ENCODE measurements around the gene CAP2.
"Not testable (repeated sequence)": the region's sequence is repeated elsewhere in the genome, so short reads cannot be mapped to it uniquely, and the experiment has no call there.

Gene CAP2

GRCh38 chr6:17562636-17563035 is 169.2 kb downstream of the CAP2 start:
- H3K4me3 ChIP-seq (ENCODE audit: low read length) = no peak overlapping the region
- no peak for DNase-seq (ENCODE audit: low read depth)
- TF ChIP-seq CTCF (conservative IDR thresholded peaks at IDR 0.05; ENCODE audit: low read depth, low read length) = no peak

GRCh38 chr6:17565399-17565798 is 172.0 kb downstream of the CAP2 start:
- no peak for TF ChIP-seq CTCF (conservative IDR thresholded peaks at IDR 0.05; ENCODE audit: low read depth, low read length)
- DNase-seq (ENCODE audit: low read depth) = no peak
- no peak overlapping the region for H3K4me3 ChIP-seq (ENCODE audit: low read length)

GRCh38 chr6:17574866-17575560 is 181.6 kb downstream of the CAP2 start:
- H3K4me3 ChIP-seq (ENCODE audit: low read length) = no peak overlapping the region
- no peak for TF ChIP-seq CTCF (conservative IDR thresholded peaks at IDR 0.05; ENCODE audit: low read depth, low read length)
- DNase-seq (ENCODE audit: low read depth) = peak; percentile 34

- no peak overlapping the region for H3K4me3 ChIP-seq (ENCODE audit: low read length)
- DNase-seq (ENCODE audit: low read depth) = no peak
- TF ChIP-seq CTCF (conservative IDR thresholded peaks at IDR 0.05; ENCODE audit: low read depth, low read length) = no peak
Measured at GRCh38 chr6:17577059-17577458, 183.7 kb downstream of the CAP2 start.

- TF ChIP-seq CTCF (conservative IDR thresholded peaks at IDR 0.05; ENCODE audit: low read depth, low read length) = no peak
Measured at GRCh38 chr6:17580518-17581048, 187.2 kb downstream of the CAP2 start.

GRCh38 chr6:17581282-17581681 is 187.9 kb downstream of the CAP2 start:
- DNase-seq (ENCODE audit: low read depth); H3K4me3 ChIP-seq (ENCODE audit: low read length): not testable (repeated sequence)

More at GRCh38 chr6:17580518-17581048, 187.2 kb downstream of the CAP2 start:
- H3K4me3 ChIP-seq (ENCODE audit: low read length) = peak overlapping the region; percentile 48
- no peak for DNase-seq (ENCODE audit: low read depth)

- no peak overlapping the region for H3K4me3 ChIP-seq (ENCODE audit: low read length)
- no peak for TF ChIP-seq CTCF (conservative IDR thresholded peaks at IDR 0.05; ENCODE audit: low read depth, low read length)
- peak; percentile 17 for DNase-seq (ENCODE audit: low read depth)
Measured at GRCh38 chr6:17583811-17584210, 190.4 kb downstream of the CAP2 start.

Measured in retinal pigment epithelial cell (primary cell).